ENCODE results near the gene ZNF134. TPM values are rescaled to one million over a fixed set of nuclear protein-coding genes. Genes with fewer than 3 reads are reported as not detected.
A peak's percentile ranks its signal among the peaks of the same experiment; 100 is the strongest.

ZNF134 gene
- total RNA-seq, 3 donors from 2014 or later: 9.0 to 20.0 (median 9.2) TPM

- ATAC-seq (peak; percentile 100), DNase-seq (peak; percentile 93 to 94 (median 94))
- Histone ChIP-seq H3K4me1 (ENCODE audit: low read depth) (peaks cover 8% of the 10 kb centered on the region), H3K4me3 (peak within 1 kb of the TSS; percentile 31), H3K36me3 (ENCODE audit: low read depth) (no peaks in the 10 kb centered on the region), H3K9me3 (peaks cover 38% of the 10 kb centered on the region)
- TF ChIP-seq, protein P1, sequence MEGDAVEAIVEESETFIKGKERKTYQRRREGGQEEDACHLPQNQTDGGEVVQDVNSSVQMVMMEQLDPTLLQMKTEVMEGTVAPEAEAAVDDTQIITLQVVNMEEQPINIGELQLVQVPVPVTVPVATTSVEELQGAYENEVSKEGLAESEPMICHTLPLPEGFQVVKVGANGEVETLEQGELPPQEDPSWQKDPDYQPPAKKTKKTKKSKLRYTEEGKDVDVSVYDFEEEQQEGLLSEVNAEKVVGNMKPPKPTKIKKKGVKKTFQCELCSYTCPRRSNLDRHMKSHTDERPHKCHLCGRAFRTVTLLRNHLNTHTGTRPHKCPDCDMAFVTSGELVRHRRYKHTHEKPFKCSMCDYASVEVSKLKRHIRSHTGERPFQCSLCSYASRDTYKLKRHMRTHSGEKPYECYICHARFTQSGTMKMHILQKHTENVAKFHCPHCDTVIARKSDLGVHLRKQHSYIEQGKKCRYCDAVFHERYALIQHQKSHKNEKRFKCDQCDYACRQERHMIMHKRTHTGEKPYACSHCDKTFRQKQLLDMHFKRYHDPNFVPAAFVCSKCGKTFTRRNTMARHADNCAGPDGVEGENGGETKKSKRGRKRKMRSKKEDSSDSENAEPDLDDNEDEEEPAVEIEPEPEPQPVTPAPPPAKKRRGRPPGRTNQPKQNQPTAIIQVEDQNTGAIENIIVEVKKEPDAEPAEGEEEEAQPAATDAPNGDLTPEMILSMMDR (IDR thresholded peaks at IDR 0.05): no peak
- intact Hi-C loops (cut with DNase I, micrococcal nuclease): no loop called here
Measured at GRCh38 chr19:57599761-57600383, 14.2 kb upstream of the ZNF134 start, which contains the start of gene ZNF530. TSS of gene ZNF530 (plus strand) at chr19:57599885. CDS start at chr19:57604346, 4,461 bp downstream.

- ATAC-seq (no peak), DNase-seq (no peak)
- no peak overlapping the region for H3K4me3 ChIP-seq
- peaks cover 86% of the 10 kb centered on the region for H3K9me3 ChIP-seq
- intact Hi-C loops (cut with DNase I, micrococcal nuclease): no loop called here
- H3K4me1 ChIP-seq (ENCODE audit: low read depth): no peaks in the 10 kb centered on the region
- H3K36me3 ChIP-seq (ENCODE audit: low read depth): peaks cover 3% of the 10 kb centered on the region
- TF ChIP-seq, protein P1 (IDR thresholded peaks at IDR 0.05): no peak
Measured at GRCh38 chr19:57606931-57607330, 7.1 kb upstream of the ZNF134 start.

DNA sequence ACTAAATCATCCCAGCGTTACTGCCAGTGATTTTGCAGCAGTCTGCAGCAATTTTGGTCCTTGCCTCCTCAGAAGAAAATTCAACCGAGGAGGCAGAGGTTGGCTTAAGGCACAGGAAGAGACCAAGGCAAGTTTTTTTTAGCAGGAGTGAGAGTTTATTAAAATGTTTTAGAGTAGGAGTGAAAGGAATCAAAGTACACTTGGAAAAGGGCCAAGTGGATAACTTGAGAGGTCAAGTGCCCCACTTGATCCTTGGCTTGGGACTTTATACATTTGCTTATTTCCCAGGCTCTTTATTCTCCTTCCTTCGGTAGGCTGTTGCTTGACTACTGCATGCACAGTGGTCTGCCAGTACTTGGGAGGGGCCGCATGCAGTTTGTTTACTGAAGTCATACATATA lies 2.9 kb upstream of the ZNF134 start:
- intact Hi-C loops (cut with DNase I, micrococcal nuclease): no loop called here
- DNase-seq: no peak
- H3K36me3 ChIP-seq (ENCODE audit: low read depth): no peaks in the 10 kb centered on the region
- no peak overlapping the region for H3K4me3 ChIP-seq
- H3K9me3 ChIP-seq: peaks cover 60% of the 10 kb centered on the region
- peaks cover 6% of the 10 kb centered on the region for H3K4me1 ChIP-seq (ENCODE audit: low read depth)
- ATAC-seq: no peak
- TF ChIP-seq, protein P1 (IDR thresholded peaks at IDR 0.05): no peak

DNA sequence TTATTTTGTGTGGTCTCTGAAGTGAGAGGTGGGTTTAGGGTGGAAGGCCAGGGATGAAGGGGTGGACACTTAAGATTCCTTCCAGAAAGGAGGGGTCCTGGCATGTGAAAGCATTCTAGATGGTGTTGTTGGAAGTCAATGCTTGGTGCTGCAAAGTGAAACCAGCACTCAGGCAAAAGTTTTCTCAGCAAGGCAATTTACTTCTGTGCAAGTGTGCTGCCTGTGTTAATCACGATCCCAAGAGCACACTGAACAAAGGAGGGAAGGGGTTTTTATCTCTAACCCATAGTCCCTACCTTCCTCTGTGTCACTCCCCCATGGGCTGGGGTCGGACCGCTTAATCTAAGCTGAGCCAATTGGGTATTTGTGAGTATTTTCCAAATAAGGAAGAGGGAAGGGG lies 1.3 kb downstream of the ZNF134 start:
- DNase-seq (no peak), ATAC-seq (no peak)
- H3K4me1 ChIP-seq (ENCODE audit: low read depth): peaks cover 6% of the 10 kb centered on the region
- TF ChIP-seq, protein P1 (IDR thresholded peaks at IDR 0.05): no peak
- H3K9me3 ChIP-seq: peaks cover 64% of the 10 kb centered on the region
- H3K4me3 ChIP-seq: no peak overlapping the region
- intact Hi-C loops (cut with DNase I, micrococcal nuclease): no loop called here
- peaks cover 18% of the 10 kb centered on the region for H3K36me3 ChIP-seq (ENCODE audit: low read depth)

- H3K36me3 ChIP-seq (ENCODE audit: low read depth): peaks cover 24% of the 10 kb centered on the region
- TF ChIP-seq, protein P1 (IDR thresholded peaks at IDR 0.05): no peak
- DNase-seq: no peak
- no peak overlapping the region for H3K4me3 ChIP-seq
- no peak for ATAC-seq
- intact Hi-C loops (cut with DNase I, micrococcal nuclease): no loop called here
- H3K9me3 ChIP-seq: peaks cover 100% of the 10 kb centered on the region
- H3K4me1 ChIP-seq (ENCODE audit: low read depth): no peaks in the 10 kb centered on the region
Measured at GRCh38 chr19:57620673-57621348, 6.8 kb downstream of the ZNF134 start.

All from mucosa of descending colon (tissue), 3 donors.